COR-L47 (cell line): Measurements from ENCODE around the gene ALPK1.
"Not testable (repeated sequence)": the region's sequence is repeated elsewhere in the genome, so short reads cannot be mapped to it uniquely, and the experiment has no call there.

Experiments
- DNase-seq: peaks from one replicate; lab custom pipeline; 2025; lab: John Stamatoyannopoulos, UW

ALPK1 gene

DNA sequence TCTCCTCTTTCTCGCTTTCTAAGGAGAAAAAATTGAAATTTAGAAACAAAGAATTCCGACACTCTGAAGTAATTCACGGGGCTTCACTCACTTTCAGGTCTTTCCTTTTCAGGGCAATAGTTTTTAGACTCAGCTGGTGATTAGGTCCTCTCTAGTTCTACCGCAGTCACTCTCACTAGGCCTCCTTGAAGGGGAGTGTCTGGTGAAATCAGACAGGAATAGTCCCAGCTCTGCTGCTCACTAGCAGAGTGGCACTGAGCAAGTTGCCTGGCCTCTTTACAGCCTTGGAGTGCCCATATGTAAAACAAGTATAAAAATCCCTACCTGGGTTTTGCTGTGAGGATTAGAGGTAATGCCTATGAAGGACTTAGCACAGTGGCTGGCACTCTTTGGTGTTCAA is 154.7 kb downstream of the ALPK1 start:
- DNase-seq, result no peak

DNA sequence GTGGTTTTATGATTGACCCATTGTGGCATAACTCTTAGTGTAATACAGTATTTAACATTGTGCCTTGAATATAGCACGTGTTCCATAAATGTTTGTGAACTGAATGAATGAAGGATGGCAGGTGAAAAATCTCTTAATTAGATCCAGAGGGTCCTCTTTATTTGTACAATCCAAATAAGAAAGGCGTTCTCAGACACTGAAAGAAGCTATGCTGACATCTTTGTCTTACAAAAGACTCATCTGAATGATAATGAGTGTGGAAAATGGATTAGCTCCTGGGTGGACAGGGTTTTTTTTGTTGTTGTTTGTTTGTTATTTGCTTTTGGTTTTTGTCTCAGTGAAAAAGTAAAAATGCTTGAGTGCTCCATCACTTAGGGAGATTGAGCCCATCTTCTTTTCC is 156.2 kb downstream of the ALPK1 start:
- no peak for DNase-seq

DNA sequence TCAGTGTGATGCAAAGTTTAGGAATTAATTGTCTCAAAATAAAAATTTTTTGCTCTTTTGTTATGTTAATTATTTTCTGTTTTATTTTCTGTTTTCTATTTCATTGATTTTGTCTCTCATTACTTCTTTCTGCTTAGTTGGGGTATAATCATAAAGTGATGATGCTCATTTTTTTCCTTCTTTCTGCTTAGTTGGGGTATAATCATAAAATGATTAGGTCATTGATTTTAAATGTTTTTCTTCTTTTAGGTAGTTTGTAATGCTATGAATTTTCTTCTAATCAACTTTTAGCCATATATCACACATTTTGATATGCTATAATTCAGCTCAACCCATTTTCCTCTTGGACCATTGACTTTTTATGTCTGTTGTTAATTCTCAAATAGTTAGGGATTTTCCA is 175.1 kb downstream of the ALPK1 start:
- no peak for DNase-seq

DNA sequence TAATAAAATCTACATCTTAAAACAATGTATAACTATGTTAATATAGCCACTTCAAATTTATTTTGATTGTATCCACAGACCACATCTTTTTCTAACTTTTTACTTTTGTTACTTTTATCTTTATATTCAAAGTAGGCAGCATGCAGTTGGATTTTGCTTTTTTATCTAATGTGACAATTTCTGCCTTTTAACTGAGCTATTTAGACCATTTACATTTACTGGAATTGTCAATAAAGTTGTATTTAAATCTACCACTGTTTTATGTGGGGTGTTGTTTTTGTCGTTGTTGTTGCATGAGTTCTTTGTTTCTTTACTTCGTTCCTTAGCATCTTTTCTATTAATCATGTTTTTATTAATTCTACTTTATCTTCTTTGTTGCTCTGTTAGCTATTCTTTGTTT is 176.8 kb downstream of the ALPK1 start:
- DNase-seq, result no peak

DNA sequence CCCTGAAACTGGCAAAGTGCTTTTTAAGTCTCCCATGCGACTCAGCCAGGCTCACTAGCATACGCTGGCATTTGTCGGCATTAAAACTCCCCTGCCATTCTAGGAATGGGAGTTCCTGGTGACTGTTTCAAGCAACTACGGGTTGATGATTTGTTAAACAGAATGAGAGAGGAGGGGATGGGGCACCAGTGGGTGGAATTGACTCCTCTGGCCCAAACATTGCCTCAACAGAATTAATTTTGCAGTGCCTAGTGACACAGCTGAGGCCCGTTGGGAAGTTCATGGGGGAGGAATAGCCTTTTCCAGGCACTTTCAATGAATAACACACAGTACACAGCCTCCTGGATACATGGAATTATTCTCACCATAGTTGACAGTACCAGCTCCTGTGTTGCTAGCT is 188.8 kb downstream of the ALPK1 start:
- DNase-seq, result no peak

DNA sequence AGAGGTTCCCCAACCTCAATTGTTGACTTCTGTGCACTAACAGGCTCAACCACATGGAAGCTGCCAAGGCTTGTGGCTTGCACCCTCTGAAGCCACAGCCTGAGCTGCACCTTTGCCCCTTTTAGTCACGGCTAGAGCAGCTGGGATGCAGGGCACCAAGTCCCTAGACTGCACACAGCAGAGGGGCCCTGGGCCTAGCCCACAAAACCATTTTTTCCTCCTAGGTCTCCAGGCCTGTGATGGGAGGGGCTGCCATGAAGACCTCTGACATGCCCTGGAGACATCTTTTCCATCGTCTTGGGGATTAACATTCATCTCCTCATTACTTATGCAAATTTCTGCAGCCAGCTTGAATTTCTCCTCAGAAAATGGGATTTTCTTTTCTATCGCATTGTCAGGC is 193.6 kb downstream of the ALPK1 start:
- not testable (repeated sequence) for DNase-seq
